Left ventricle myocardium inferior (tissue), 1 donor: ENCODE measurements around the gene BID. TPM values are rescaled to one million over a fixed set of nuclear protein-coding genes. Genes with fewer than 3 reads are reported as not detected.
A peak's percentile ranks its signal among the peaks of the same experiment; 100 is the strongest.

Experiments
- DNase-seq: peaks from one replicate; pipeline ENCODE4 v3.0.0-alpha.2; 2020
- H3K27ac ChIP-seq: fragments of 200-600 bp; replicated peaks from 2 replicates; pipeline ENCODE4 v1.8.0; 2021
- H3K27me3 ChIP-seq: fragments of 200-600 bp; 2 replicates; pipeline ENCODE4 v1.8.0; 2021; ENCODE audit warnings: low read depth
- H3K36me3 ChIP-seq: fragments of 200-600 bp; 2 replicates; pipeline ENCODE4 v1.8.0; 2021
- H3K4me1 ChIP-seq: fragments of 200-600 bp; 2 replicates; pipeline ENCODE4 v1.8.0; 2021
- H3K4me3 ChIP-seq: fragments of 200-600 bp; 2 replicates; pipeline ENCODE4 v1.8.0; 2021; ENCODE audit warnings: mild to moderate bottlenecking, moderate library complexity
- H3K9me3 ChIP-seq: fragments of 200-600 bp; replicated peaks from 2 replicates; pipeline ENCODE4 v1.8.0; 2021
- intact Hi-C: fragments of 100-400 bp; cut with micrococcal nuclease; formaldehyde crosslinking; loops from one replicate; pipeline ENCODE4 v1.11.0; 2022
- total RNA-seq: library from RNA; stranded (reverse); fragmentation: NEBNext Ultra II Directional; extraction: Animal tissue kit (Norgen Biotek cat#: 25700); gene quantifications from one replicate; pipeline ENCODE4 v1.2.1, GENCODE V29; 2021
- TF ChIP-seq, protein P1 (sequence below): fragments of 200-600 bp; IDR thresholded peaks from 2 replicates; pipeline ENCODE4 v1.8.0; 2021; ENCODE audit warnings: antibody characterized with exemption, mild to moderate bottlenecking, borderline replicate concordance
- donor health status: DM: no; HTN: yes; CAD: no; lungs with severe emphysema.

BID gene
- total RNA-seq, 1 donor from 2014 or later = 14.5 TPM

DNA sequence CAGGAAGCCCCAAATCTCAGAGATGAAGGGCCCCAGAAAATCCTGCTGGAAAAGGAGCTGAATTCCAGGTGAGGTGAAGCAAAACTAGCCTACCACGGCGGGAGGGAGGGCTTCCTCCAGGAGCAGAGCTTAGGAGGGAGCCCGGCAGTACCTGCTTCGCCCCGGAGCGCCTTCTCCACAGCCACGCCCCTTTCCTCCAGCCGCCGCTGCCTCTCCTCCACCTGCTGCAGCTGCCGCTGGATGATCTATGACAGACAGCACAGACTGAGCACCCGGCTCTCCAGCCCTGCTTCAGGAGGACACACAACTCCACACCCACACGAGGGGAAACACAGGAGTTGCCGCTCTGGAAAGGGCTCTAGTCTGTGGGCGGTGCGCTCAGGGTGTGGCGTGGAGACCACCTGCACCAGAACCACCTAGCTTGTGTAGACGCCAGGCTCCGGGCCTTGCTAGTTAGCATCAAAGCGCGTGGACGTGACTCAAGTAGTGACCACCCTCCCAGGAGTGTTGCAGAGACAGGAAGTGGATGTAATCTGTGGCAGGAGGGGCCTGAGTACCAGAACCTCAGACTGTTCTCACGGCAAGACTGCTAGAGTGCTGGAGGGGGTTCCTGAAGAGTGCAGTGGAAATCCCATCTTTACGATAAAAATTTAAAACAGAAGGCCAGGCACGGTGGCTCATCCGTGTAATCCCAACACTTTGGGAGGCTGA, 34.6 kb upstream of the BID start:
- H3K27ac ChIP-seq = peak overlapping the region; percentile 90
- peak overlapping the region; percentile 25 for H3K4me3 ChIP-seq
- peaks cover 39% of the 10 kb centered on the region for H3K4me1 ChIP-seq
- peaks cover 80% of the 10 kb centered on the region for H3K36me3 ChIP-seq
- TF ChIP-seq, protein P1, sequence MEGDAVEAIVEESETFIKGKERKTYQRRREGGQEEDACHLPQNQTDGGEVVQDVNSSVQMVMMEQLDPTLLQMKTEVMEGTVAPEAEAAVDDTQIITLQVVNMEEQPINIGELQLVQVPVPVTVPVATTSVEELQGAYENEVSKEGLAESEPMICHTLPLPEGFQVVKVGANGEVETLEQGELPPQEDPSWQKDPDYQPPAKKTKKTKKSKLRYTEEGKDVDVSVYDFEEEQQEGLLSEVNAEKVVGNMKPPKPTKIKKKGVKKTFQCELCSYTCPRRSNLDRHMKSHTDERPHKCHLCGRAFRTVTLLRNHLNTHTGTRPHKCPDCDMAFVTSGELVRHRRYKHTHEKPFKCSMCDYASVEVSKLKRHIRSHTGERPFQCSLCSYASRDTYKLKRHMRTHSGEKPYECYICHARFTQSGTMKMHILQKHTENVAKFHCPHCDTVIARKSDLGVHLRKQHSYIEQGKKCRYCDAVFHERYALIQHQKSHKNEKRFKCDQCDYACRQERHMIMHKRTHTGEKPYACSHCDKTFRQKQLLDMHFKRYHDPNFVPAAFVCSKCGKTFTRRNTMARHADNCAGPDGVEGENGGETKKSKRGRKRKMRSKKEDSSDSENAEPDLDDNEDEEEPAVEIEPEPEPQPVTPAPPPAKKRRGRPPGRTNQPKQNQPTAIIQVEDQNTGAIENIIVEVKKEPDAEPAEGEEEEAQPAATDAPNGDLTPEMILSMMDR = no peak
- intact Hi-C loops = no loop called here
- H3K9me3 ChIP-seq = no peaks in the 10 kb centered on the region
- no peak for DNase-seq
- no peaks in the 10 kb centered on the region for H3K27me3 ChIP-seq

DNA sequence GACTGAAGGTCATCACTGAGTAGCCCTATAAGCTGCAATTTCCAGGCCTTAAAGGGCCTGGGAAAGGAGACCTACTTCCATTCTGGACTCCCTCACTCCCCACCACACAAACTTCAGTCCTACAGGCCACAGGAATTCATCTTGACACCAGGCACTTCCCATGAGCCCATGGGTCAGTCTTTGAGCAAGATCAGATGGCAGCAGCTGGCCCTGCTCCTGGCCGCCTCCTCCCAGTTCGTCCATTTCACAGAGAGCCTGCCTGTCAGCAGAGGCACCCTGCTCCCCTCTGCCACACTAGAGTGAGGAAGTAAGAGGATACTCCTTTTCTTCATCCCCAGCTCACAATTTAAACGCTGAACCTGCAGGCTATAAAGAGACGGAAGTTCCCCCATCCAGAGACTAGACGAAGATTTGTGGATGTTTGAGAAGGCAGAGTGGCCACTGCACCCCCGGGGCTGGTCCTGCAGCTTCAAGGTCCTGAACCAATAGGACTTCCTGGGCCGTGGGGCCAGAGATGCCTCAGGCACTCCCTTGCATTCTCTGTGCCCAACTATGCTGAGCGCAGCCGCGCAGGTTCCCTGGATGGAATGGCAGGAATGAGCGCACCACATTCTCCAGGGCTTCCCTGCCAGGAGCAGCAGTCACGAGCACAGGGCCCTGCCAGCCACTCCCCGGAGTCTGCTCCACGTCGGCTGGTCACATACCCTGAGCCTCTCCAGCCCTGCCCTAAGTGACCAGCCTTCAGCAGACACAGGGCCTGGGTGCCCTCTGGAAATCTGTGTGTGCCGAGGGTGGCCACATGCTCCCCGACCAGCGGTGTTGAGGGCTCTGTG, 33.5 kb upstream of the BID start:
- Histone ChIP-seq H3K4me3 (peak overlapping the region; percentile 25), H3K9me3 (no peaks in the 10 kb centered on the region), H3K36me3 (peaks cover 81% of the 10 kb centered on the region), H3K27me3 (no peaks in the 10 kb centered on the region), H3K27ac (peak overlapping the region; percentile 90), H3K4me1 (peaks cover 45% of the 10 kb centered on the region)
- intact Hi-C loops = no loop called here
- DNase-seq = peak; percentile 75
- TF ChIP-seq, protein P1 = no peak

DNA sequence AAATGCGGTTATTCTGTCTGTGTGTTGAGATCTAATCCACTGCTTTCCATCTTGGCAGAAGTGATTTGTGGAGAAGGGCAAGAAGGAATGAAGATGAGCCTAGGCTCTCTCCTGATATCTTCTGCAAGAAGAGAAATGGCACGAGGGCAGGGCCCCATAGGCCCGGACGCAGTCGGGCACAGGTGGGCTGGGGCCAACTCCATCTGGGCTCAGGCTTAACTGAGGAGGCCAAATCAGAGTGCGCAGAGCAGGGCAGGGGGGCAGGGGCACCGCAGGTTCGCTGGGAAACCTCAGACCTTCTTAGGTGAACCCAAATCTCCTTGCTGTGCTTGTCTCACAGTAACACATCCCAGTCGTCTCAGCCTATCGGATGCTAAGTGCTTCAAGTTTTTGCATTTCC, 32.8 kb upstream of the BID start:
- intact Hi-C loops = no loop called here
- DNase-seq = no peak
- H3K27ac ChIP-seq = peak overlapping the region; percentile 90
- no peaks in the 10 kb centered on the region for H3K9me3 ChIP-seq
- H3K27me3 ChIP-seq = no peaks in the 10 kb centered on the region
- H3K4me1 ChIP-seq = peaks cover 48% of the 10 kb centered on the region
- H3K4me3 ChIP-seq = no peak overlapping the region
- TF ChIP-seq, protein P1 = no peak
- peaks cover 76% of the 10 kb centered on the region for H3K36me3 ChIP-seq

DNA sequence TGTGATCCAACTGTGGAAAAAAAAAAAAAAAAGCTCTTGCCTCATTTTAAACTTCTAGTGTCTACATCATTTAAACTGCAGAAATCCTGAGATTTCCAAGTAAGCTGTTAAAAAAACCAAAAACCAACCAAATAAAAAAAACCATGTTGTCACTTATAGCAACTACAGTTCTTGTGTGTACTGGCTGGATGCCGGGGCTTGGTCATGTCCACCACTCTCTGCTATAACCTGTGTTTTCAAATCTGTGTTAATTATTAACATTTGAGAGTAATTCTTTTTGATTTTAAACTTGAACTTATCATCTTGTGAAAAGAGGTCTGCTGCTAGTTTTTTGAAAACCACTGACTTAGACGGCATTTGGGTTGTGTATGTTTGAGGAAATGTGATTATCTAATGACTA, 32.2 kb upstream of the BID start:
- H3K4me1 ChIP-seq = peaks cover 48% of the 10 kb centered on the region
- intact Hi-C loops = no loop called here
- no peaks in the 10 kb centered on the region for H3K9me3 ChIP-seq
- TF ChIP-seq, protein P1 = no peak
- no peak for DNase-seq
- peaks cover 72% of the 10 kb centered on the region for H3K36me3 ChIP-seq
- no peak overlapping the region for H3K27ac ChIP-seq
- H3K27me3 ChIP-seq = no peaks in the 10 kb centered on the region
- H3K4me3 ChIP-seq = no peak overlapping the region

DNA sequence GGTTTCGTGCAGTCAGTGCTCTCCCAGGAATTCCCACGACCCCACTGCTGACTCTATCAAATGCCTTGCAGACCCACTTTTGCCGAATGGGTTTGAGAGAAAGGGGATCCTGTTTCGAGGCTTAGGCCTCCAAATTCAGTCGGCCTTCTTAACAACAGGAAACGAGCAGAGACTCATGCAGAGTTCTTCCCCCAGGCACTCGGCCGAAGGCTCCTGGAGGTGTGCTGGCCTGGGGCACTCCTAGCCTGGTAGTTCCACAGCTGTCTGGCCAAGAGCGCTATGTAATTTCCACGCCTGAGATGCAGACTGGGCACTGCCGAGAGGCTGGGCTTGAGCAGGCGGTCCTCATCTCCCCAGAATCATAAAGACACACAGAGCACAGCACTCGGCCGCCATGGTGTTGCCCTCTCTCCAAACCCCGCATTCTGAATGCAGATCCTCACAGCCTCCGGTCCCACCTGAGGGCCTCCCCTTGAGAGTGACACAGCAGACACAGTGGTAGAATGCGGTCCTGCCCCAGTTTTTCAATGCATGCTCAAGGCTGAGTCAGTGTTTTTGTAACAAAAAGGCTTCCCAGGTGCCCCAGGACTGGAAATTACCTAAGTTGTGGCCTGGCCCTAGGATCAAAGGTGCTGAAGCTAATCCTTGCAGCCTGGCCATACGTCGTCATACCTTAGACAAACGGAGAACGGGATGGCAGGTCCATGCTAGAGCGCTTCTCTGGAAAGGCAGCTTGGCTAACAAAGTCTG, 30.2 kb upstream of the BID start:
- intact Hi-C loops = no loop called here
- H3K9me3 ChIP-seq = no peaks in the 10 kb centered on the region
- no peak overlapping the region for H3K27ac ChIP-seq
- no peak for DNase-seq
- H3K4me1 ChIP-seq = peaks cover 35% of the 10 kb centered on the region
- H3K27me3 ChIP-seq = no peaks in the 10 kb centered on the region
- TF ChIP-seq, protein P1 = no peak
- H3K4me3 ChIP-seq = no peak overlapping the region
- peaks cover 63% of the 10 kb centered on the region for H3K36me3 ChIP-seq
